ENCODE results near the gene PCDHB6. TPM values are rescaled to one million over a fixed set of nuclear protein-coding genes. Genes with fewer than 3 reads are reported as not detected.
"Not testable (repeated sequence)": the region's sequence is repeated elsewhere in the genome, so short reads cannot be mapped to it uniquely, and the experiment has no call there.

PCDHB6 gene
- total RNA-seq, 1 experiment from 2014 or later: 0.34 TPM

GRCh38 chr5:141201646-141202045 lies 51.8 kb downstream of the PCDHB6 start:
- DNase-seq (ENCODE audit: low read depth): not testable (repeated sequence)

Other genes with a start within 250 kb of the PCDHB6 start
- not detected in 2 replicates for gene PCDHAC1, start 223.8 kb upstream of the PCDHB6 start, total RNA-seq (2014; rRNA removed)
- 0.06 and 0.23 TPM in 2 replicates for gene PCDHAC2, start 183.6 kb upstream of the PCDHB6 start, total RNA-seq (2014; rRNA removed)
- not detected in 2 replicates for gene PCDHB1, start 98.7 kb upstream of the PCDHB6 start, total RNA-seq (2014; rRNA removed)
- 10.7 and 13.4 TPM in 2 replicates for gene PCDHB2, start 55.4 kb upstream of the PCDHB6 start, total RNA-seq (2014; rRNA removed)
- gene PCDHB3, start 49.6 kb upstream of the PCDHB6 start, total RNA-seq (2014; rRNA removed): 2.0 and 2.4 TPM in 2 replicates
- gene PCDHB4, start 28.2 kb upstream of the PCDHB6 start, total RNA-seq (2014; rRNA removed): 1.8 and 1.9 TPM in 2 replicates
- 0.63 and 1.1 TPM in 2 replicates for gene PCDHB5, start 14.9 kb upstream of the PCDHB6 start, total RNA-seq (2014; rRNA removed)
- gene PCDHB7, start 22.6 kb downstream of the PCDHB6 start, total RNA-seq (2014; rRNA removed): 2.0 and 3.4 TPM in 2 replicates
- 9.6 and 12.3 TPM in 2 replicates for gene PCDHB8, start 27.7 kb downstream of the PCDHB6 start, total RNA-seq (2014; rRNA removed)
- 10.4 and 12.2 TPM in 2 replicates for gene PCDHB16, start 32.3 kb downstream of the PCDHB6 start, total RNA-seq (2014; rRNA removed)
- gene PCDHB9, start 37.1 kb downstream of the PCDHB6 start, total RNA-seq (2014; rRNA removed): 2.8 and 3.1 TPM in 2 replicates
- gene PCDHB10, start 42.3 kb downstream of the PCDHB6 start, total RNA-seq (2014; rRNA removed): 2.4 and 2.8 TPM in 2 replicates
- 0.77 and 1.5 TPM in 2 replicates for gene PCDHB11, start 49.6 kb downstream of the PCDHB6 start, total RNA-seq (2014; rRNA removed)
- gene PCDHB12, start 58.7 kb downstream of the PCDHB6 start, total RNA-seq (2014; rRNA removed): 3.1 and 3.6 TPM in 2 replicates
- gene PCDHB13, start 63.9 kb downstream of the PCDHB6 start, total RNA-seq (2014; rRNA removed): 3.5 and 5.1 TPM in 2 replicates
- gene PCDHB14, start 73.3 kb downstream of the PCDHB6 start, total RNA-seq (2014; rRNA removed): 4.3 and 4.9 TPM in 2 replicates
- gene PCDHB15, start 95.3 kb downstream of the PCDHB6 start, total RNA-seq (2014; rRNA removed): 3.8 TPM in 2 replicates
- 0.17 TPM in 1 of 2 replicates, not detected in the other for gene SLC25A2, start 154.0 kb downstream of the PCDHB6 start, total RNA-seq (2014; rRNA removed)
- gene TAF7, start 170.7 kb downstream of the PCDHB6 start, total RNA-seq (2014; rRNA removed): 65.1 and 67.6 TPM in 2 replicates
- 5.3 and 7.1 TPM in 2 replicates for gene PCDHGA1, start 180.5 kb downstream of the PCDHB6 start, total RNA-seq (2014; rRNA removed)
- gene PCDHGA2, start 188.7 kb downstream of the PCDHB6 start, total RNA-seq (2014; rRNA removed): 0.90 and 1.1 TPM in 2 replicates
- gene PCDHGA3, start 193.8 kb downstream of the PCDHB6 start, total RNA-seq (2014; rRNA removed): 0.57 TPM in 1 of 2 replicates, not detected in the other
- 6.8 and 8.1 TPM in 2 replicates for gene PCDHGB1, start 200.0 kb downstream of the PCDHB6 start, total RNA-seq (2014; rRNA removed)
- gene PCDHGA4, start 205.0 kb downstream of the PCDHB6 start, total RNA-seq (2014; rRNA removed): 3.9 and 4.4 TPM in 2 replicates
- 9.0 and 12.5 TPM in 2 replicates for gene PCDHGB2, start 209.9 kb downstream of the PCDHB6 start, total RNA-seq (2014; rRNA removed)
- 0.98 and 1.5 TPM in 2 replicates for gene PCDHGA5, start 214.1 kb downstream of the PCDHB6 start, total RNA-seq (2014; rRNA removed)
- 1.4 and 1.6 TPM in 2 replicates for gene PCDHGB3, start 220.2 kb downstream of the PCDHB6 start, total RNA-seq (2014; rRNA removed)
- 0.77 and 0.98 TPM in 2 replicates for gene PCDHGA6, start 223.8 kb downstream of the PCDHB6 start, total RNA-seq (2014; rRNA removed)
- 0.57 and 0.77 TPM in 2 replicates for gene PCDHGA7, start 232.7 kb downstream of the PCDHB6 start, total RNA-seq (2014; rRNA removed)
- gene PCDHGB4, start 237.6 kb downstream of the PCDHB6 start, total RNA-seq (2014; rRNA removed): 0.69 and 0.71 TPM in 2 replicates
- 0.26 and 0.75 TPM in 2 replicates for gene PCDHGA8, start 242.6 kb downstream of the PCDHB6 start, total RNA-seq (2014; rRNA removed)
- gene PCDHGB5, start 247.9 kb downstream of the PCDHB6 start, total RNA-seq (2014; rRNA removed): 0.52 and 2.1 TPM in 2 replicates